ENCODE data around the gene CGN.
A peak's percentile ranks its signal among the peaks of the same experiment; 100 is the strongest.

CGN gene

DNA sequence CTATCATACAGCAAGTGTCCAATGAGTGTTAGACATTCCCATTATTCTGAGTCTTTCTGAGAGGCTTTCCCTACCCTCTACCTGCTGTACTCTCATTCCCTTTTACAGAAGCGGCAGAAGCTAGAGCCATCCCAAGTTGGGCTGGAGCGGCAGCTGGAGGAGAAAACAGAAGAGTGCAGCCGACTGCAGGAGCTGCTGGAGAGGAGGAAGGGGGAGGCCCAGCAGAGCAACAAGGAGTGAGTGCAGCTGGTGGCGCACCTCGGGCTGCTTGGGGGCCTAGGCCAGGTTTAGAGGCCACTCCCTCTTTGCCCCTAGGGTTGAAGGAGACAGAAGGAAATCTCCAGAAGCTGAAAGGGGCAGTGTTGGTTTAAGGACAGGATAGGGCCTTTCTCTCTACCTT is 12.1 kb downstream of the CGN start:
- DNase-seq (ENCODE audit: low read depth) = no peak

- DNase-seq (ENCODE audit: low read depth) = no peak
Observed at GRCh38 chr1:151524736-151525135, 13.5 kb downstream of the CGN start.

- no peak for DNase-seq (ENCODE audit: low read depth)
Observed at GRCh38 chr1:151526735-151527525, 15.7 kb downstream of the CGN start.

DNA sequence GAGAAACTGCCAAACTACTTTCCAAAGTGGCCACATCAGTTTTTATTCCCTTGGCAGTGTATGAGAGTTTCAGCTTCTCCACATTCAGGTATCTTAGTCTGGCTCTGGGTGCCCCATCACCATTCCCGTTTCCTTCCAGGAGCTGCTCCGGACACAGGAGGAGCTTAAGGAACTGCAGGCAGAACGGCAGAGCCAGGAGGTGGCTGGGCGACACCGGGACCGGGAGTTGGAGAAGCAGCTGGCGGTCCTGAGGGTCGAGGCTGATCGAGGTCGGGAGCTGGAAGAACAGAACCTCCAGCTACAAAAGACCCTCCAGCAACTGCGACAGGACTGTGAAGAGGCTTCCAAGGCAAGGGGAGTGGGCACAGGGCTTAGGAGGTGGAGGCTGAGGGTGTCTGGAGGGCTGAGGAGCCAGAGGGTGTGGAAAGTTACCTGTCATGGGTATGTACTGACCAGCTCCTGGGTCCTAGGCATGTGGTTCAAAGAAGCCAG is 18.1 kb downstream of the CGN start:
- no peak for DNase-seq (ENCODE audit: low read depth)

DNA sequence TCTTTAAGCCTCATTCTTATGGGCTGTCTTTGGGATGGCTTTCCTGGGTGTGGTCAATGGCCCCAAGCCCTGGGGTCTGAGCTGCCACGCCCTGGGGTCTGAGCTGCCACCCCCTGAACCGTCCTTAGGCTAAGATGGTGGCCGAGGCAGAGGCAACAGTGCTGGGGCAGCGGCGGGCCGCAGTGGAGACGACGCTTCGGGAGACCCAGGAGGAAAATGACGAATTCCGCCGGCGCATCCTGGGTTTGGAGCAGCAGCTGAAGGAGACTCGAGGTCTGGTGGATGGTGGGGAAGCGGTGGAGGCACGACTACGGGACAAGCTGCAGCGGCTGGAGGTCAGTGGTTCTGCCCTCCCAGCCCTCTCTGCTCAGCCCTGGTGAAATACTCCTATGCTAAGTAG is 18.6 kb downstream of the CGN start:
- DNase-seq (ENCODE audit: low read depth) = no peak

- DNase-seq (ENCODE audit: low read depth) = no peak
Observed at GRCh38 chr1:151530461-151530860, 19.3 kb downstream of the CGN start.

DNA sequence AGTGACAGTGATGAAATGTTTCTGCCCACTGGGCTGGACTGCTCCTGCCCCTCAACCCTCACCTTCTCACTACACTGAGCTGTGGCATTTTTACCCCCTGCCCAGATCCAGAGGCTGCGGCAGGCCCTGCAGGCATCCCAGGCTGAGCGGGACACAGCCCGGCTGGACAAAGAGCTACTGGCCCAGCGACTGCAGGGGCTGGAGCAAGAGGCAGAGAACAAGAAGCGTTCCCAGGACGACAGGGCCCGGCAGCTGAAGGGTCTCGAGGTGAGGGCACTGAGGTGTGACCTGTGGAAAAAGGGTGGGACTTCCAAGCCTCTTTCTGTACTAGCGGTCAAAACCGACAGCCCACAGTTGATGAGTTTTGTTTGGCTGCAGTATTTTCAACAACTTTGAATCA is 22.7 kb downstream of the CGN start:
- DNase-seq (ENCODE audit: low read depth) = no peak

DNA sequence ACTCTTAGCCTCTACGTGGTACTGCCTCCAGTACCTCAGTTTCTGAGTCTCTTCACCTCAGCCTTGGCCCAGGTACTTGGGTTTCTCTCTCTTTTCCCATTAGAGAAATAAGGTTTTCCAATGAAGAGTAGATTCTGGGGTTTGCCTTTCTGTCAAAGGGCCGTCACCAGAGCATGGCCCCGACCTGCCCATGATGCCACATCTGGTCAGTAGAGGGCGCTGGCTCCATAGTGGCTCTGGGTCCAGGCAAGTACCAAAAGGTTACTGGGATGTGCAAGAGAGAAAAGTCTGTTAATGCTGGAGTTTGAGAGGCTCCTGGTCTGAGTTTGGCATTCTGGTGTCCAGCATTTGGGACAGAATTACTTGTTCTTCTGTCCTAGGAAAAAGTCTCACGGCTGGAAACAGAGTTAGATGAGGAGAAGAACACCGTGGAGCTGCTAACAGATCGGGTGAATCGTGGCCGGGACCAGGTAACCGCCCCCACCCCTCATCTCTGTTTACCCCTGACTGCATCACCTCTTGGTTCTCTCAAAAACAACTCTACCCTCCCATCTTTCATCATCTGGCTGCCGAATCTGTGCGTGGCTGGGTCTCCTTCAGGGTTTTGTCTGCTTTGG is 23.6 kb downstream of the CGN start:
- DNase-seq (ENCODE audit: low read depth) = peak; percentile 52

DNA sequence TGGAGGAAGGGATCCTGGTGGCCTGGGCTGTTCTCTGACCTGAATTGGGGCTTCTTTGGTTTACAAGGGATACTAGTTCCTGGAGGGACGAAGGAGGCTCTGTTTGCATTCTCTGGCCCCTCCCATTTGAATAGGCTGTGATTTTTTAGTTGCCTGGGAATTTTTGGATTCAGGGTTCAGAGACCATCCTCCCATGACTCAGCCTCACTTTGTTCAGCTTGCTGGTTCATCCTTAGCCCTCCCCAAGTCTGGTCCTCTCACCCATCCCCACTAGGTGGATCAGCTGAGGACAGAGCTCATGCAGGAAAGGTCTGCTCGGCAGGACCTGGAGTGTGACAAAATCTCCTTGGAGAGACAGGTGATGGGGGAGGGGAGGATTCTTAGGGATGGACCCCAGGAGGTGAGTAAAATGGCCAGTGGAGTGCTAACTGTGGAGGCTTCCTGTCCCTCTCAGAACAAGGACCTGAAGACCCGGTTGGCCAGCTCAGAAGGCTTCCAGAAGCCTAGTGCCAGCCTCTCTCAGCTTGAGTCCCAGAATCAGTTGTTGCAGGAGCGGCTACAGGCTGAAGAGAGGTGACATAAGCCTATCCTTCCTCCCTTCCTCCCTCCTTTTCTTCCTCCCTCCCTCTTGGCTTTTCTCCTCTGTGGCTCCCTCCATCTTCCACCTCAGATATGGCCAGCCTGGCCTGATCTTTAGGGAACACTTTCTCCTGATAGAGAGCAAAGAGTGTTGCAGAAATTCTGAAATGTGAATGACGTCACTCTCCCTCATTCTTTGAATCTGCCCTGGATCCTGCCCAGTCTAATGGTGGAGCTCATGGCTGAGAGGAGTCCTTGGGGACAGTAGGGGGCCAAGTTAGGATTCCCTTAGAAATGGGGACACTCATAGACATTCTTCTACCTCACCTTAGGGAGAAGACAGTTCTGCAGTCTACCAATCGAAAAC is 24.4 kb downstream of the CGN start:
- no peak for DNase-seq (ENCODE audit: low read depth)

- DNase-seq (ENCODE audit: low read depth) = no peak
Observed at GRCh38 chr1:151536499-151536898, 25.3 kb downstream of the CGN start.

DNA sequence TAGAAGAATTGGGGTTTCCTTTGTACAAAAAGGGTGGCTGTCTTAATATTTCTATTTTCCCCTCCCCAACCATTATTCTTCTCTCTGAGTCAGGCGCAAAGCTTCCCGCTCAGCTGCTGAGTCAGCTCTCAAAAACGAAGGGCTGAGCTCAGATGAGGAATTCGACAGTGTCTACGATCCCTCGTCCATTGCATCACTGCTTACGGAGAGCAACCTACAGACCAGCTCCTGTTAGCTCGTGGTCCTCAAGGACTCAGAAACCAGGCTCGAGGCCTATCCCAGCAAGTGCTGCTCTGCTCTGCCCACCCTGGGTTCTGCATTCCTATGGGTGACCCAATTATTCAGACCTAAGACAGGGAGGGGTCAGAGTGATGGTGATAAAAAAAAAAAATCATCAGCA is 25.9 kb downstream of the CGN start:
- no peak for DNase-seq (ENCODE audit: low read depth)

GRCh38 chr1:151539321-151540020 is 28.3 kb downstream of the CGN start:
- DNase-seq (ENCODE audit: low read depth) = no peak

GRCh38 chr1:151540021-151540981 is 29.1 kb downstream of the CGN start, which contains the start of gene TUFT1:
Gene TUFT1 (plus strand): TSS chr1:151540309. CDS start chr1:151540367, 58 bp downstream.
- peak; percentile 87 for DNase-seq (ENCODE audit: low read depth)

GRCh38 chr1:151540982-151541377 is 29.8 kb downstream of the CGN start:
- DNase-seq (ENCODE audit: low read depth) = no peak

GRCh38 chr1:151541752-151542151 is 30.6 kb downstream of the CGN start:
- DNase-seq (ENCODE audit: low read depth) = no peak

- DNase-seq (ENCODE audit: low read depth) = no peak
Observed at GRCh38 chr1:151542710-151543129, 31.5 kb downstream of the CGN start.

GRCh38 chr1:151545542-151545941 is 34.4 kb downstream of the CGN start:
- DNase-seq (ENCODE audit: low read depth) = no peak

DNA sequence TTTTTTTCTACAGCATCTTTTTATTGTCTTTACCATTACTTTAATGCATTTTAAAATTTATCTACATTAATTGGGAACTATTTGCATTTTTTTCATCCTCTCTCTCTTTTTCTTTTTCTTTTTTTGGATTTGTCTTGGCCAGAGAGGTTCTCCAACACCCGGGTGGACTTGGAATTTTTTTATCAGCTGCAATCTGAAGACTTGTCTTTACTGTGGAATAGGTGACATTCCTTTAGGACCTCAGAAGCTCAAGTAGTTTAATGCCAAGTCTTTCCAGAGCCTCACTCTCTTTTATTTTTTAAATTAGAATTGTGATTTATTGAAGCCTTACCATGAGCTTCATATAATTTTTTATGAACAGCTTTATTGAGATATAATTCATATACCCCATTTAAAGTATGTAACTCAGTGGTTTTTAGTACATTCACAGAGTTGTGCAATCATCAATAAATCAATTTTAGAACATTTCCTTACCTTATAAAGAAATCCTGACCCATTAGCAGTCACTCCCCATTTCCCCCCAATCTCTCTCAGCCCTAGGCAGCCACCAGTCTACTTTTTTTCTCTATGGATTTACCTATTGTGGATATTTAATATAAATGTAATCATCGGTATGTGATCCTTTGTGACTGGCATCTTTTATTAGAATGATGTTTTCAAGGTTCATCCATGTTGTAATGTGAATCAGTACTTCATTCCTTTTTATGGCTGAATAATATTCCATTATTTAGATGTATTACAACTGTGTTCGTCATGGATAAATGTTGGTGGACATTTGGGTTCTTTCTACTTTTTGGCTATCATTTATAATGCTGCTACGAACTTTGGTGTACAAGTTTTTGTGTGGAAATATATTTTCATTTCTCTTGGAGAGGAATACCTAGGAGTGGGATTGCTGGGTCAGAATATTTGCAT is 35.1 kb downstream of the CGN start:
- no peak for DNase-seq (ENCODE audit: low read depth)

DNA sequence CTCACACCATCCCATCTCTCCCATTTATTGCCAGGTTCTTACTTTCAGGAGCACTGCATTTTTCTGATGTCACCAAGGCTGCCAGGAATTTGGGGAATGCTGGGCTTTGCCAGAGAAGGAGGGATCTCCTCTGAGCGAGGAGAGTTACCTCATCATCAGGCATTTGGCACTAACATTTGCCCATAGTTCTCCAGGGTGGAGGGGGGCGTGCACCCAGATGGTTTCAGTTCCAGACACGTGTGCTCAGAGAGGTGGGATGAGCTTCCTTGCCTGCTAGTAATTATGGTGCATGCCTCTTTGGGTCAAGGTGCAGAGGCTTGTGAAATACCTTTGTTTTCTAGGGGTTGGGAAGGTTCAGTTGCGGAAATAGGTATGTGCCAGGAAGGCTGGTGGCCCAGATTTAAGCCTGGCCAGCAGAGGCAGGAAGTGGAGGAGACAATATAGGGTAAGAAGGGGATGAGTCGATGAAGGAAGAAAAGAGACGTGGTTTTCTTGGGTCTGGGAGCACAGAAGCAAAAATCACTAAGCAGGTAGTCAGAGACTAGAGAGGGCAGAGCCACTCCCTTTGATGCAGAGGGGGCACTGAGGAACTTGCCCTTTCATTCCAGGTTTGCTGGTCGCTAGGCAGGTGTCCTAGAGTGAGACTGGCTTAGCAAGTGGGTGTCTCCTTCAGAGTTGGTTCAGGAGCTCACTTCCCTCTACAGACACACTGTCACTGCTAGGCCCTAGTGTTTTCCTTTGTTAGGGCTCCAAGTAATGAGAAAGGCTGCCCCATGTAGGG is 36.1 kb downstream of the CGN start:
- no peak for DNase-seq (ENCODE audit: low read depth)

Measured in activated T-helper 1 cell treated with Interleukin-2 at 50 U/mL for 16 hours (primary cell).